Astrocyte of the spinal cord (primary cell): ENCODE results near the gene COX10.

ENCODE experiments used
- DNase-seq: peaks from one replicate; pipeline ENCODE4 v3.0.0; 2011; ENCODE audit warnings: low read depth, low spot score
- H3K4me3 ChIP-seq: 2 replicates; pipeline ENCODE4 v1.5.1; 2011; ENCODE audit warnings: low read depth, mild to moderate bottlenecking, low read length, moderate library complexity
- in situ Hi-C: cut with HindIII; loops from 2 replicates; pipeline ENCODE4 v1.10.0; 2017; ENCODE audit warnings: low sequenced_read_pairs
- TF ChIP-seq, protein P1 (sequence below): IDR thresholded peaks from 2 replicates; pipeline ENCODE4 v1.5.1; 2012; ENCODE audit warnings: low read depth, mild to moderate bottlenecking, low read length, inconsistent platforms

Gene COX10

DNA sequence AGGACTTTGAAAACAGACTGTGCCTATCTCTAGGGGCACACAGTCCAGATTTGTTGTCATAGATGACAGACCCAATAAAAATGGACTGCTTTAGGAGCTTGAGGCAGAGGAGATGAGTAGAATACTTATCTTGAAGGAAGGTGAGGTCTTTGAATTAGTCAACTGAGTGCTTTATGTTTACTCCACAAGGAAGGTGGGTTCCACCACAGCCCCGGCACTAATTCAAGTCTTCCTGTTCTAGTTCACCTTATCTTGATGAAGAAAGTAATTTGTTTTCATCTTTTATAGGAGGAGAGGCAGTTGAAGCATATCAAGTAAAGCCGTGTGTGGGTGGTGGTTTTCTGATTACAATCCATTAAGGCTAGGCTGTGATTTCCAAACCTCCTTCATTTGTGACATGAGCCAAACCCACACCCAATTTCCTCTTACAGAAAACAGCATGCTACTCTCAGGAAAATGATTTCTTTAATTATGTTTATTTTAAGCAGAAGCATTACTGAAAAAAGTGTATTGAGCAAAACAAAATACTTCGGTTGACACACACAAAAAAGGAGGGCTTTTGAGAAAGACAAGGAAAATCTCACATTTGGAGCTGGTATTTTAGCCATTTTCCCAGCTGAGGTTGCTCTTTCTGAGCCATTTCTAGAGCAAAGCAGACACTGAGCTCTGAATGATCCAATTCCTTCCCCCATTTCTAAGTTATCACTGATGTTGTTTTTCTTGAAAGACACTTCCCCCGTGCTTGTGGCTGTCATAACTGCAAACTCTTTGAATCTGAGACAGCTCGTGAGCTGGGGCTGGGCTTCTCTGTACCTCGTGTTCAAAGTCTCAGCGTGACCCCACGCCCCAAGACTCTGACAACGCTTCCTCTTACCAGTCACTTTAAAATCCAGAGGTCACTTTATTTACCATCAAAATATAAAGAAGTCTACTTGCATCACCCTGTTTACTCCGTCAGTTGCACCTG lies 132.0 kb downstream of the COX10 start:
- in situ Hi-C loops = no loop called here
- TF ChIP-seq, protein P1, sequence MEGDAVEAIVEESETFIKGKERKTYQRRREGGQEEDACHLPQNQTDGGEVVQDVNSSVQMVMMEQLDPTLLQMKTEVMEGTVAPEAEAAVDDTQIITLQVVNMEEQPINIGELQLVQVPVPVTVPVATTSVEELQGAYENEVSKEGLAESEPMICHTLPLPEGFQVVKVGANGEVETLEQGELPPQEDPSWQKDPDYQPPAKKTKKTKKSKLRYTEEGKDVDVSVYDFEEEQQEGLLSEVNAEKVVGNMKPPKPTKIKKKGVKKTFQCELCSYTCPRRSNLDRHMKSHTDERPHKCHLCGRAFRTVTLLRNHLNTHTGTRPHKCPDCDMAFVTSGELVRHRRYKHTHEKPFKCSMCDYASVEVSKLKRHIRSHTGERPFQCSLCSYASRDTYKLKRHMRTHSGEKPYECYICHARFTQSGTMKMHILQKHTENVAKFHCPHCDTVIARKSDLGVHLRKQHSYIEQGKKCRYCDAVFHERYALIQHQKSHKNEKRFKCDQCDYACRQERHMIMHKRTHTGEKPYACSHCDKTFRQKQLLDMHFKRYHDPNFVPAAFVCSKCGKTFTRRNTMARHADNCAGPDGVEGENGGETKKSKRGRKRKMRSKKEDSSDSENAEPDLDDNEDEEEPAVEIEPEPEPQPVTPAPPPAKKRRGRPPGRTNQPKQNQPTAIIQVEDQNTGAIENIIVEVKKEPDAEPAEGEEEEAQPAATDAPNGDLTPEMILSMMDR = no peak
- no peak overlapping the region for H3K4me3 ChIP-seq
- no peak for DNase-seq

DNA sequence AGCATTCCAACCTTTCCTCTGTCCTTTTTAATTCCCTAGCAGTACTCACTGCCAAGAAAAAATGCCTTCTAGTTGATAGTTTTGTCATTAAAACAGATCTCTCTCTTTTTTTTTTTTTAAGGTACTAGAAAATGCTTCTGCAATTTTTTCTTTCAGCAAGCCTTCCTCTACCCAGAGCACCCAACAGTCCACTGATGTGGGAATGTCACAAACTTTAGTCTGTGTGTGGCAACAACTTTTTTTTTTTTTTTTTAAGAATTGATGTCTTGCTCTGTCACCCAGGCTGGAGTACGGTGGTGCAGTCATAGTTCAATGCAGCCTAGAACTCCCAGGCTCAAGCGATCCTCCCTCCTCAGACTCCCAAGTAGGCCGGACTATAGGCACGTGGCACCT lies 132.7 kb downstream of the COX10 start:
- in situ Hi-C loops = no loop called here
- no peak for DNase-seq
- no peak overlapping the region for H3K4me3 ChIP-seq
- TF ChIP-seq, protein P1 = no peak

DNA sequence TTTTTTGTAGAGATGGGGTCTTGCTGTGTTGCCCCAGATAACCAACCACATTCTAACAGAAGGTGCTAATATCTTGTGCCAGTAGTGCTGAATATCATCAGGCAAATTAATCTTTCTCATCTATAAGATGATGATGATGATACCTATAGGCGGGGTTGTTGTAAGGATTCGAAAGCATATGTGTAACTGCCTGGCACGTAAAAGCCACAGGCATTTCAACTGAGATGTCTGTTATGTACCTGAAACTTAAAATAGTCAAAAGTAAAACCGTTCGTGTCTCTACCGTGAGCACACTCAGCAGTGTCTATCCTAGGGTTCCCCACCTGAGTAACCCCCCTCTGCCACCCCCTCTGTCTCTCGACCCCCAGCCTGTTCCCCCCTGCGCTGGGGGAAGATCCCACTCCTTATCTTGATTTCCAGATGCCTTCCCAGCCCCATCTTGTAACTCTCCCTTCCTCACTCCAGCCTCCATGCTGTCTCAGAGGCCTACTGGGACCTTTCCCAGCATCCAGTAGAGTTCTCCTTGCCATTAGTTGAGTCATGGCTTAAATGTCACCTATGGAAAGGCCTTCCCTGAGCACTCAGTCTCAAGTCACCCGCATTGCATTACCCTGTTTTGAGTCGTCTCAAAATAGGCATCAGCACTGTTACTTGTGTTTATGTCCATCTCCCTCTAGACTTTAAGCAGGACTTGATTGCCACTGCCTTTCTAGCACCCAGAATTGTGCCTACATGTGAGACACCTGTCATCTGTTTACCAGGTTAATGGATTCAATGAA lies 133.3 kb downstream of the COX10 start:
- DNase-seq = no peak
- no peak overlapping the region for H3K4me3 ChIP-seq
- TF ChIP-seq, protein P1 = no peak
- in situ Hi-C loops = no loop called here

DNA sequence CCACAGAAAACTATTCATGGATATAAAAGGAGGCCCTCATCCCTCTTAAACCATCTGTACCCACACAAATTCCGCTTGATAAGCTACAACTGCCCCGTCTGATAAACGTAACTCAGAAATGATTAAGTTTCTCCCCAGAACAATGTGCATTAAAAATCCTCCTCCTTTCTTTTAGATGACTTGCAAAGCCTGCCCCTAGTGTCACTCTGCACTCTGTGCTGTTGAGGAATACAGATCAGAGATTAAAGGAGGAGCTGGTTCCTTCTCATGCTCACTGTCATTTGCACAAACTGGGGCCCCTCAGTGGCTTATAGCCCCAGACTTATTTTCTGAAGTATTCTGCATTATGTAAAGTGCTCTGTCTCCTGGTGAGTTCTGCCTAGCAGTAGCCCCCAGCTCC lies 134.1 kb downstream of the COX10 start:
- no peak overlapping the region for H3K4me3 ChIP-seq
- no peak for DNase-seq
- TF ChIP-seq, protein P1 = peak; percentile 37
- in situ Hi-C loops = no loop called here

DNA sequence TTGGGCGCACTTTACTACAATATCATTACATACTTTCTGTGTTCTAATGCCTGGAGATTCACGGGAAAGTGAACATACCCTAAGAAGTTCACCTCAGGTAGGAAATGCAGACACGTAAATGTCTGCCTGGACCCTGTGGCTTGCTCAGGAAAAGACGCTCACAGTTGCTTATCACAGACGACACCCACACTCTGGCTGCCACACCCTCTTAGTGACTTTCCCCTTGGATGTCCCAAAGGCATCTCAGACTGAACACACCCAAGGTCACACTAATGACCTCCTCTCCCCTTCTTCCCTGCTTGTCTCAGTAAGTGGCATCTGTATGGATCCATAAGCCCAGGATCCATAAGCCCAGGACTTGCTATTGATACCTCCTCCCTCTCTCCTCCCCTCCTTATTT lies 134.8 kb downstream of the COX10 start:
- H3K4me3 ChIP-seq = no peak overlapping the region
- TF ChIP-seq, protein P1 = no peak
- in situ Hi-C loops = no loop called here
- no peak for DNase-seq

DNA sequence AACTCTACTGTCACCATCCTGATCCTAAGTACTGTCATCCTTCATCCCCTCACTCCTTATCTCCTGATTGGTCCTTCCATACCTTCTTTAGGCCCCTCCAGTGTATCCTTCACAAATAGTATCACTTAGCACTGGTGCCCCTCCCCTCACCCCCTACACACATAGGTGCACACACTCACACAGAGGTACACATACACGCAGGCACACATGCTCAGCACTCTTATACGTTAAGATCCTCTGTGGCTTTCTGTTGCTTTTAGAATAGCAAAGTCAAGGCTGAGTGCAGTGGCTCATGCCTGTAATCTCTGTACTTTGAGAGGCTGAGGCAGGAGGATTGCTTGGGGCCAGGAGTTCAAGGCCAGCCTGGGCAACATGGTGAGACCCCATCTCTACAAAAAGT lies 135.2 kb downstream of the COX10 start:
- no peak for DNase-seq
- no peak overlapping the region for H3K4me3 ChIP-seq
- TF ChIP-seq, protein P1 = no peak
- in situ Hi-C loops = no loop called here
